ENCODE data around the gene LAMA4.
A peak's percentile ranks its signal among the peaks of the same experiment; 100 is the strongest.
"Not testable (repeated sequence)": the region's sequence is repeated elsewhere in the genome, so short reads cannot be mapped to it uniquely, and the experiment has no call there.

LAMA4 gene

GRCh38 chr6:112144145-112144926 is 110.0 kb downstream of the LAMA4 start:
- no peak for DNase-seq (ENCODE audit: low read depth)

DNA sequence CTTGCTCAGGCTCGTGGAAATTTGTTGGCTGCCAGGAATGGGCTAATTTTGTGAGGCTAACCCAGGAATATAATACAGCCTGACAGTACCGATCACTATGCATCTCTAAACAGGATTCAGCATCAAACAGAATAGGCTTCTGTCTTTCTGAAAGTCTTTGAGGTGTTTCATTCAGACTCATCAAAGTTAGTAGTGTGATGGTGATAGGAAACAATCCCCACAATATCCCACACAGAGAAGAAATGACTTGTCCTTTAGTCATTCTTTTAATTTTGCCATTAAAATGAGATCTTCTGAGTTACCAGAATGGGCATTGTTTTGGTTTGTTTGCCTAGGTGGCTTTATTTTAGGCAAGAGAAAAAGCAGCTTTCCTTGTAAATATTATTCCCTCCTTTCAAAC is 112.7 kb downstream of the LAMA4 start:
- DNase-seq (ENCODE audit: low read depth): no peak

GRCh38 chr6:112139052-112139451 is 115.3 kb downstream of the LAMA4 start:
- DNase-seq (ENCODE audit: low read depth): no peak

- no peak for DNase-seq (ENCODE audit: low read depth)
Measured at GRCh38 chr6:112130878-112131277, 123.5 kb downstream of the LAMA4 start.

GRCh38 chr6:112128208-112128607 is 126.2 kb downstream of the LAMA4 start:
- DNase-seq (ENCODE audit: low read depth): no peak

DNA sequence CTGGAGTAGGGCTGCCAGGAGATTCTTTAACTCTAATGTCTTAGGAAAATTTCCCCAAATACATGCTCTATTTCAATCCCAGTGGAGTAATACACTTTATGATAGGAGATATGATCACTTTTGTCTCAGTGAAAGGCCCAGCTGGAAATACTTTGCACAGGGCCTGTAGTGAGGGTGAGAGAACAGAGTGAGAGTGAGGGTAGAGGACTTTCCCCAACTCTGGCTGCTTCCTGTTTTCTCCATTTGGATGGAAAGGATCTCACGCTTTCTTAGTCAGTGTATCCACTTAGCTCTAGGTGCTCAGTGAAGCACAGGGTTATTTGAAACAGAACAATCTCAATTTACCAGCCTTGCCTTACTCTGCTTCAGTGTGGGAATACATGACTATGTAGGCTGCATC is 130.4 kb downstream of the LAMA4 start:
- DNase-seq (ENCODE audit: low read depth): no peak

DNA sequence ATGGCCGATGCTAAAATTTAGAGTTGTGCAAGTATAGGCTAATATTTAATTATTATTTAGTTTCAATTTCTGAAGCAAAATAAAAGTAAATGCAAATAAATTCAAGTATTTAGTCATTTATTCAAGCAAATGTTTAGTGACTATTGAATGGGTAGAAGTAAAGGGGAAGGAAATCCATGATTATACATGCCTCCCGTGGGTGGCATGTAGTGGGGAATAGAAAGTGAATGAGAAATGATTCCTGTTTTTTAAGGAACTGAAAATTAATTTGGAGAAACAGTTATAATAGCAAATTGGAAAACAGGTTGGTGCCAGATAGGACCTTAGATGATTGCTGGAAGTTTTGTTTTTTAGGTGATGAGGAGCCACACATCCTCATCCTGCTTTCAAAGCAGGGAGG is 131.6 kb downstream of the LAMA4 start:
- no peak for DNase-seq (ENCODE audit: low read depth)

- DNase-seq (ENCODE audit: low read depth): no peak
Measured at GRCh38 chr6:112118034-112118433, 136.3 kb downstream of the LAMA4 start.

GRCh38 chr6:112117554-112117953 is 136.8 kb downstream of the LAMA4 start:
- DNase-seq (ENCODE audit: low read depth): no peak

- no peak for DNase-seq (ENCODE audit: low read depth)
Measured at GRCh38 chr6:112116221-112116620, 138.1 kb downstream of the LAMA4 start.

- DNase-seq (ENCODE audit: low read depth): no peak
Measured at GRCh38 chr6:112114577-112115223, 139.7 kb downstream of the LAMA4 start.

- no peak for DNase-seq (ENCODE audit: low read depth)
Measured at GRCh38 chr6:112113918-112114317, 140.4 kb downstream of the LAMA4 start.

GRCh38 chr6:112113431-112113830 is 140.9 kb downstream of the LAMA4 start:
- no peak for DNase-seq (ENCODE audit: low read depth)

- no peak for DNase-seq (ENCODE audit: low read depth)
Measured at GRCh38 chr6:112109262-112109661, 145.1 kb downstream of the LAMA4 start.

DNA sequence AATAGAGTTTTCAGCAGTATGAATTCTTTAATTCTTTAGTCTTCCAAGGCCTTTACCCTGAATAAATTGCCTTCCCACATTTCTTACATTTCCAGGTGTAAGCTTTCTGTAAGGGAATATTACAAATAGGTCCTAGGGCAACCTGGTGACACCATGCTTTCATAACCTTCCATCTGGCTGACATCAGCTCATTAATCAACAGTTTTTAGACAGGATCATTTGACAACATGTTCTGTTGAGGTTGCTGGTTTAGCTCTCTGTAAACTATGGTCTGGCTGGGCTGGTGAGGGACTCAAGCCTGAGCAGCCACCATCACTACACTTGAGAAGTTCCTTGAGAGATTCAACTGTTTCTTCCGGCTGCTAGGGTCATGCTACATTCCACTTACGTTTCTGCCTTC is 147.8 kb downstream of the LAMA4 start:
- no peak for DNase-seq (ENCODE audit: low read depth)

- DNase-seq (ENCODE audit: low read depth): not testable (repeated sequence)
Measured at GRCh38 chr6:112106026-112106425, 148.3 kb downstream of the LAMA4 start.

DNA sequence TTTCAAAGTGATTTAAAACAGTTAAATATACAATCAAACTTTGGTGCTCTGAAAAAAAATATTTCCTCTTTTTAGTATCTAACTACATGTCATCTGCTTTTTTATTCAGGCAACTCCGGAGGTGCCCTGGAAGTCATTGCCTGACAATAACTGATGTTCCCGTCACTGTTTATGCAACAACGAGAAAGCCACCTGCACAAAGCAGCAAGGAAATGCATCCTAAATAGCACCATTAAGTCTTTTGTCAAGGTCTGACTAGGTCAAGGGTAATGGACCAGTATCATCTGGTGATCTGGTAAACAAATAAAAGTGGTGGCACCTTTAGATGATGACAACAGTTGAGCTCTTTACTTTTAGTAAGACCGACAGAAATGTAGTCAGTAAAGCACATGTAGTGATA is 153.8 kb downstream of the LAMA4 start:
- no peak for DNase-seq (ENCODE audit: low read depth)

DNA sequence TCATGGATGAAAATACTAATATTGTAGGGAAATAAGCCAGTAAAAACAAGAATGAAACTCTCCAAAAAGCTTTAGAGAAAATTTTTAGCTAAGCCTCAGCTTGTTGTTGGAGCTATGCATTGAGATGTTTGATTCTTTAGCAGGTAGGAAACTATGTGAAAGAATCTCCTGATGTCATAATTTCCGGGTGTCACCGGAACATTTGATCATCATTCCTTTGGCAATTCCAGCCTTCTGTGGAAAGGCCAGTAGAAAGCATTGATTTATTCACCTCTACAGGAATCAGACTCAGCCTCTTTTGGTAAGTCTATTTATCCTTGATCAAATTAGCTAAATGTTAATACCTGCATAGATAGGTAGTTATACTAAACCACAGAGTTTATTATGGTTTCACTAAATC is 157.5 kb downstream of the LAMA4 start:
- DNase-seq (ENCODE audit: low read depth): no peak

DNA sequence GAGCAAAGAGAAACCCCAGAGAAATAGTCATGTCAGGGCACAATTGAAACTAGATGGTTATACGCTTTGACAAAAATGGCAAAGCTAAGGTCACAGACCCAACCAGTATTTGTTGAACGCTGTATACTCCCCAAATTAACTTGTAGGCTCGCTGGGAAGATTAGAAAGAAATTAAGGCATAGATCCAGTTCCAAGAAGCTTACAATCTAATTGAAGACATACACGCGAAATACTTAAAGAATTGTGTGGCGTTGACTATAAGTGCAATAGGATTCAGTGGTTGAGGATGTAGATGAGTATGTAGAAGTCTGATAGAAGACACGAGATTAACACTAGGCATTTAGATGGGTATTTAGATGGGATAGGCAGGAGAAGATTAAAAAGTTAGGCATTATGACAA is 166.5 kb downstream of the LAMA4 start:
- no peak for DNase-seq (ENCODE audit: low read depth)

GRCh38 chr6:112087136-112087911 is 167.0 kb downstream of the LAMA4 start, which contains the start of the genes FAM229B and TUBE1:
Gene FAM229B, plus strand, starts transcription at chr6:112087591. Its CDS starts 11,693 bp downstream, at chr6:112099284.
Gene TUBE1, minus strand, starts transcription at chr6:112087482. Its CDS starts 48 bp downstream, at chr6:112087434.
- DNase-seq (ENCODE audit: low read depth): peak; percentile 83

DNA sequence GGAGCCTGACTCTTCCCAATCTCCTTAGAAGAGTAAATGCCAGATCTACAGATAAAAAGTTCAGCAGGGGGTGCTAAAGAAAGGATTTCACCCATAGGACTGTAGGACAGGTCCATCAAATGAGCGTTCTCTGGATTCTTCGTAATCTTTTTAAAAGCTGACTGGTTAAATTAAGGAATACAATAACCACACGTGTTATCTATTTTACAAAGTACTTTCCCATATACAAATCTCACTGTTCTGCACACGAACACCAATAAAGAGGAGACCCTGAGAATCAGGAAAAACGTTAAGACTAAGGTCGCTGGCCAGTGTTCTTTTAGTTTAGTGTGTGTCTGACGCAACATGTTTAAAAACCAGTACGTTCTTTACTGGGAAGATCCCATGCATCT is 167.6 kb downstream of the LAMA4 start:
- no peak for DNase-seq (ENCODE audit: low read depth)

- no peak for DNase-seq (ENCODE audit: low read depth)
Measured at GRCh38 chr6:112085286-112086065, 168.9 kb downstream of the LAMA4 start.
